GM23338 (cell line): ENCODE results near the gene ADRA2B. TPM values are rescaled to one million over a fixed set of nuclear protein-coding genes. Genes with fewer than 3 reads are reported as not detected.

ENCODE experiments used
- ATAC-seq: fragments of 200-7000 bp; cut with Tn5 transposase; 3 replicates; pipeline ENCODE4 v1.9.1; 2020
- DNase-seq: peaks from one replicate; pipeline ENCODE4 v3.0.0-alpha.2; 2015; ENCODE audit warnings: low spot score
- H2AFZ ChIP-seq: fragments of 200-600 bp; sonication (generic); 2 replicates; pipeline ENCODE4 v1.8.0; 2016; ENCODE audit warnings: antibody characterized with exemption, mild to moderate bottlenecking, moderate library complexity
- H3F3A ChIP-seq: fragments of 200-600 bp; sonication (generic); replicated peaks from 2 replicates; pipeline ENCODE4 v1.8.0; 2017; ENCODE audit warnings: antibody characterized with exemption, mixed run types, low read depth
- H3K27ac ChIP-seq: fragments of 200-600 bp; sonication (generic); 2 replicates; pipeline ENCODE4 v1.6.1; 2016; ENCODE audit warnings: low read depth
- H3K27me3 ChIP-seq: fragments of 200-600 bp; sonication (generic); 2 replicates; pipeline ENCODE4 v1.8.0; 2016; ENCODE audit warnings: mild to moderate bottlenecking, mixed run types, moderate library complexity; ENCODE audit not compliant: insufficient read depth
- H3K36me3 ChIP-seq: fragments of 200-600 bp; sonication (generic); 2 replicates; pipeline ENCODE4 v1.8.0; 2016; ENCODE audit warnings: mild to moderate bottlenecking; ENCODE audit not compliant: insufficient read depth
- H3K4me1 ChIP-seq: fragments of 200-600 bp; sonication (generic); 2 replicates; pipeline ENCODE4 v1.8.0; 2016; ENCODE audit warnings: mild to moderate bottlenecking, moderate library complexity; ENCODE audit not compliant: insufficient read depth
- H3K4me2 ChIP-seq: fragments of 200-600 bp; sonication (generic); 2 replicates; pipeline ENCODE4 v1.7.1; 2017; ENCODE audit warnings: mixed run types
- H3K4me3 ChIP-seq: fragments of 200-600 bp; sonication (generic); 2 replicates; pipeline ENCODE4 v1.6.1; 2016; ENCODE audit warnings: mixed run types
- H3K79me2 ChIP-seq: fragments of 200-600 bp; sonication (generic); replicated peaks from 2 replicates; pipeline ENCODE4 v1.8.0; 2017; ENCODE audit warnings: mild to moderate bottlenecking; ENCODE audit not compliant: insufficient read depth
- H3K9me2 ChIP-seq: fragments of 200-600 bp; sonication (generic); 2 replicates; pipeline ENCODE4 v1.8.0; 2017; ENCODE audit not compliant: insufficient read depth
- H4K20me1 ChIP-seq: fragments of 200-600 bp; sonication (generic); replicated peaks from 2 replicates; pipeline ENCODE4 v1.8.0; 2017; ENCODE audit warnings: mild to moderate bottlenecking; ENCODE audit not compliant: insufficient read depth
- H3K27ac Mint-ChIP-seq: 2 replicates; pipeline ENCODE4 v1.8.0; 2020; ENCODE audit warnings: inconsistent platforms, mild to moderate bottlenecking, moderate library complexity, mixed read lengths
- H3K27me3 Mint-ChIP-seq: 3 replicates; pipeline ENCODE4 v1.8.0; 2022; ENCODE audit warnings: low read depth, mild to moderate bottlenecking, moderate library complexity, mixed read lengths, inconsistent platforms; ENCODE audit not compliant: insufficient read depth, poor library complexity
- H3K36me3 Mint-ChIP-seq: 3 replicates; pipeline ENCODE4 v1.8.0; 2021; ENCODE audit warnings: low read depth, mild to moderate bottlenecking, inconsistent platforms, moderate library complexity, mixed read lengths
- H3K4me1 Mint-ChIP-seq: 3 replicates; pipeline ENCODE4 v1.8.0; 2020; ENCODE audit warnings: mild to moderate bottlenecking, inconsistent platforms, mixed read lengths
- H3K4me3 Mint-ChIP-seq: 3 replicates; pipeline ENCODE4 v1.8.0; 2021; ENCODE audit warnings: moderate library complexity, mild to moderate bottlenecking, inconsistent platforms, mixed read lengths
- H3K9me3 Mint-ChIP-seq: 3 replicates; pipeline ENCODE4 v1.8.0; 2020; ENCODE audit warnings: moderate library complexity, mild to moderate bottlenecking, inconsistent platforms, mixed read lengths
- CREB1 ChIP-seq: fragments of 250-450 bp; sonication (Bioruptor Pico); IDR thresholded peaks from 2 replicates; pipeline ENCODE4 v1.5.0; 2020; ENCODE audit warnings: low read depth, mild to moderate bottlenecking, moderate library complexity
- CTCF ChIP-seq, 2 experiments: fragments of 200-600 bp in 1 of 2; sonication (generic) in 1 of 2; conservative IDR thresholded peaks; 2 replicates each; pipeline versions ENCODE4 v1.5.1 to v1.6.1; 2016 to 2017; ENCODE audit warnings: antibody characterized with exemption in 2 of 2, low read depth in 2 of 2, mild to moderate bottlenecking in 2 of 2, moderate library complexity in 1 of 2
- POLR2AphosphoS5 ChIP-seq: IDR thresholded peaks from 2 replicates; pipeline ENCODE4 v1.6.1; 2016; ENCODE audit warnings: antibody characterized with exemption, low read depth
- REST ChIP-seq: IDR thresholded peaks from one replicate; pipeline ENCODE4 v1.6.1; 2018; ENCODE audit warnings: antibody characterized with exemption; ENCODE audit not compliant: unreplicated experiment
- ZNF114 ChIP-seq: fragments of 250-450 bp; sonication (Bioruptor Pico); IDR thresholded peaks from 2 replicates; pipeline ENCODE4 v1.5.0; 2020; ENCODE audit warnings: mild to moderate bottlenecking, moderate library complexity
- ZNF331 ChIP-seq: fragments of 250-450 bp; sonication (Bioruptor Pico); IDR thresholded peaks from 2 replicates; pipeline ENCODE4 v1.5.0; 2020; ENCODE audit warnings: low read depth, mild to moderate bottlenecking, moderate library complexity
- ZNF462 ChIP-seq: fragments of 250-450 bp; sonication (Bioruptor Pico); IDR thresholded peaks from 2 replicates; pipeline ENCODE4 v1.5.0; 2020; ENCODE audit warnings: mild to moderate bottlenecking, moderate library complexity
- polyA plus RNA-seq: library from polyadenylated mRNA; unstranded; fragments of >200 nt; fragmentation: Nextera tagmentation; extraction: Ambion mirVana; gene quantifications from 2 replicates; pipeline ENCODE4 v1.2.1, GENCODE V29; 2016
- total RNA-seq: library from RNA; depleted of rRNA; stranded (reverse); fragments of >200 nt; shearing (Covaris generic); gene quantifications from 2 replicates; pipeline ENCODE4 v1.2.3, GENCODE V29; 2014

The ADRA2B gene
- total and polyA plus RNA-seq, 2 experiments from 2014 or later = 1.7 to 5.9 TPM

- TF ChIP-seq CTCF (conservative IDR thresholded peaks at IDR 0.05; ENCODE audit: low read depth in 2 of 2) (no peak), REST (no peak), ZNF114 (CRISPR knock-in tag) (no peak), CREB1 (CRISPR knock-in tag) (no peak), ZNF331 (CRISPR knock-in tag) (no peak)
Measured at GRCh38 chr2:96099861-96100798, 16.2 kb downstream of the ADRA2B start (continued).

GRCh38 chr2:96098900-96099590 is 17.3 kb downstream of the ADRA2B start:
- Mint-ChIP-seq H3K36me3 (no peaks in the 10 kb centered on the region), H3K9me3 (no peaks in the 10 kb centered on the region; the same call in 2 of the 3 replicates), H3K27ac (no peak overlapping the region; the same call in 1 of the 2 replicates), H3K4me3 (no peak overlapping the region), H3K4me1 (peaks cover 11% of the 10 kb centered on the region; the same call in 2 of the 3 replicates), H3K27me3 (peaks cover 6% of the 10 kb centered on the region)
- DNase-seq (no peak), ATAC-seq (no peak)
- peaks cover 7% of the 10 kb centered on the region; the same call in 1 of the 2 replicates for H3K4me1 ChIP-seq
- H3F3A ChIP-seq = no peaks in the 10 kb centered on the region
- H3K4me3 ChIP-seq = no peak overlapping the region
- no peaks in the 10 kb centered on the region for H3K36me3 ChIP-seq
- H3K9me2 ChIP-seq = no peaks in the 10 kb centered on the region; the same call in 1 of the 2 replicates
- H4K20me1 ChIP-seq = no peaks in the 10 kb centered on the region
- H2AFZ ChIP-seq = 0 out of 2 replicates have a peak overlapping the region, but pooled peaks have one; percentile 28
- H3K79me2 ChIP-seq = no peaks in the 10 kb centered on the region
- H3K27ac ChIP-seq = no peak overlapping the region
- H3K27me3 ChIP-seq = no peaks in the 10 kb centered on the region
- no peak overlapping the region for H3K4me2 ChIP-seq
- TF ChIP-seq ZNF331 (CRISPR knock-in tag) (no peak), ZNF462 (CRISPR knock-in tag) (no peak), POLR2AphosphoS5 (no peak), CTCF (conservative IDR thresholded peaks at IDR 0.05; ENCODE audit: low read depth in 2 of 2) (no peak)
